GM21390 (cell line): Measurements from ENCODE around the gene H6PD.

Source experiments
- ATAC-seq: cut with Tn5 transposase; IDR thresholded peaks from one replicate; pipeline ENCODE4 v1.9.1; 2021; ENCODE audit not compliant: unreplicated experiment

H6PD gene

GRCh38 chr1:9314711-9315379 is 80.3 kb downstream of the H6PD start:
- no peak for ATAC-seq

GRCh38 chr1:9315411-9316079 is 81.0 kb downstream of the H6PD start:
- no peak for ATAC-seq

- ATAC-seq = no peak
Measured at GRCh38 chr1:9316080-9316444, 81.5 kb downstream of the H6PD start.

GRCh38 chr1:9316512-9316911 is 81.9 kb downstream of the H6PD start:
- no peak for ATAC-seq

GRCh38 chr1:9317072-9317471 is 82.5 kb downstream of the H6PD start:
- ATAC-seq = no peak

GRCh38 chr1:9317591-9318417 is 83.2 kb downstream of the H6PD start:
- no peak for ATAC-seq

- no peak for ATAC-seq
Measured at GRCh38 chr1:9319208-9319788, 84.7 kb downstream of the H6PD start.

GRCh38 chr1:9319789-9320519 is 85.4 kb downstream of the H6PD start:
- ATAC-seq = no peak
